ENCODE measurements around the gene ENO1. TPM values are rescaled to one million over a fixed set of nuclear protein-coding genes. Genes with fewer than 3 reads are reported as not detected.
A peak's percentile ranks its signal among the peaks of the same experiment; 100 is the strongest.

The ENO1 gene
- total and polyA plus RNA-seq, 2 of the 4 experiments (the other 2 are of a cell fraction), result 2,125 to 3,643 TPM

DNA sequence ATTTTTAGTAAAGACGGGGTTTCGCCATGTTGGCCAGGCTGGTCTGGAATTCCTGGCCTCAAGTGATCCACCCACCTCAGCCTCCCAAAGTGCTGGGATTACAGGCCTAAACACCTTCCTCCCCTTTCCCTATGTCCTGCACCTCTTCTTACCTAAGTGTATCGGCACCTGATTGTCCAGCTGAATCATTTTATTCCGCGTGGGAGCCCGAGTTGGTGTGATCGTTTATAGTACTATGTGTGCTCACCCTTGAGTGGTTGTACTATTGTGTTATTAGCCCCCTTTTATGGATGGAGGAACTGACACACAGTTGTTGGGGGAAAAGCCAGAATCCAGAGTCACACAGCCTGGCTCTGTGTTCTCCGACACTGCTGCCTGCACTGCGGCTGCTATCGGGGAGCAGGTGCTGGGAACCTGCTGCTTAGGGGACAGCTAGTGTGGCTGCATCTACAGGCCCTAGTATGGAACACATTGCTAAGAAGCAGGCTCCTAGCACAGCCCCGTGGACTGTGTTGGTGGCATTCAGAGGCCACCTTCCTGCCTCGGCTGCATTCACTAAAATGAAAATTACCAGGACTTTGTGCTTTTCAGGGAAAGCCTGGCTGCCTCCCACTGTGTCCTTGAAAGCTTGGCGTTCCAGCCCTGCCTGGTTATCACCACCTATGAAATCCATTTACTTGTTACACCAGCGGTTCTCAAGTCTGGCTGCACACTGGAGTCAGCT, 21.6 kb downstream of the ENO1 start:
- Histone ChIP-seq H3K56ac (ENCODE audit: extremely low read depth, insufficient read depth, low read length) (no peak overlapping the region), H2BK5ac (ENCODE audit: low read depth, low read length, poor library complexity, severe bottlenecking) (no peak overlapping the region), H2BK120ac (ENCODE audit: low read depth, low read length) (no peak overlapping the region), H3K14ac (replicated peaks; ENCODE audit: low read depth, low read length) (no peak overlapping the region), H3K9me1 (ENCODE audit: insufficient read depth, low read length) (peaks cover 3% of the 10 kb centered on the region; the same call in 1 of the 2 replicates), H3K9ac (ENCODE audit: low read depth, low read length) (no peak overlapping the region), H3K4ac (ENCODE audit: low read depth, low read length) (no peak overlapping the region), H3K4me3 (ENCODE audit: insufficient read depth, low read depth, low read length) (no peak overlapping the region), H3K9me3 (ENCODE audit: control insufficient read depth, insufficient read depth, low read length) (no peaks in the 10 kb centered on the region), H3K27me3 (ENCODE audit: control insufficient read depth, insufficient read depth, low read length) (no peaks in the 10 kb centered on the region), H2AK5ac (ENCODE audit: low read depth, low read length) (no peak overlapping the region), H4K91ac (ENCODE audit: insufficient read depth, low read depth, low read length) (no peak overlapping the region), H2AK9ac (replicated peaks; ENCODE audit: low read depth, low read length, poor library complexity) (no peak overlapping the region), H3K79me1 (ENCODE audit: low read depth in 1 of 2, low read length in 2 of 2) (peaks cover 4 to 26% of the 10 kb centered on the region in 2 experiments; a peak in 3 of 4 replicates), H2AFZ (replicated peaks; ENCODE audit: low read length, poor library complexity) (peak overlapping the region; percentile 60), H4K20me1 (ENCODE audit: insufficient read depth, low read length) (peaks cover 52% of the 10 kb centered on the region), H2BK20ac (ENCODE audit: low read depth, low read length) (no peak overlapping the region), H3K23ac (ENCODE audit: low read depth, low read length) (no peak overlapping the region), H4K8ac (ENCODE audit: low read depth in 2 of 2, low read length in 2 of 2) (no peak overlapping the region), H3K4me2 (ENCODE audit: low read depth, low read length) (no peak overlapping the region), H2BK15ac (ENCODE audit: low read depth, low read length) (no peak overlapping the region), H3K18ac (ENCODE audit: low read depth, low read length) (no peak overlapping the region), H4K5ac (ENCODE audit: low read depth, low read length) (no peak overlapping the region), H3K27ac (ENCODE audit: insufficient read depth, low read length) (no peak overlapping the region), H3K4me1 (ENCODE audit: control insufficient read depth, insufficient read depth, low read length) (peaks cover 8% of the 10 kb centered on the region), H3K36me3 (ENCODE audit: control insufficient read depth, insufficient read depth, low read length) (peaks cover 38% of the 10 kb centered on the region)
- no TSS peak for BruUV-seq (replicated peaks)
- dilution Hi-C loops (cut with HindIII; ENCODE audit: low sequenced_read_pairs, unreplicated experiment), result no loop called here
- WGBS, 2 experiments (ENCODE audit: extremely low coverage in 2 of 2, insufficient read length in 1 of 2), result 89% methylated on average over 7 of the region's 14 CpGs; no CpG with 5 or more reads in 1 of the 2 experiments
- ATAC-seq (ENCODE audit: low read depth) (no peak), DNase-seq (no peak)
- no peak for TF ChIP-seq FOS (IDR thresholded peaks at IDR 0.05; ENCODE audit: low read depth, low read length)
- no peak for TF ChIP-seq RFX5 (IDR thresholded peaks at IDR 0.05; ENCODE audit: low read depth, low read length)
- in situ Hi-C loops (cut with MboI; ENCODE audit: low sequenced_read_pairs), result loop anchor here (25.0 kb wide), 1 partner anchor 870 kb away; no protein-coding TSS in a partner anchor
- intact Hi-C loops (cut with micrococcal nuclease), result loop anchor here (10.0 kb wide), 1 partner anchor 392 kb away; no protein-coding TSS in a partner anchor
- POLR2A ChIA-PET (ENCODE audit: unreplicated experiment), result no interaction called here
- CTCF ChIA-PET, result interaction anchor here (2.0 kb wide), 1 partner anchor 8 kb away, joined by 15 read pairs; no protein-coding TSS in a partner anchor
